GM23248 (cell line): ENCODE results near the gene FSCN2.

Experiments
- EZH2 ChIP-seq: fragments of 200-600 bp; sonication (generic); IDR thresholded peaks from 2 replicates; pipeline ENCODE4 v1.6.1; 2018; ENCODE audit warnings: antibody characterized with exemption, mild to moderate bottlenecking; ENCODE audit not compliant: insufficient read depth, poor library complexity, severe bottlenecking
- EZH2phosphoT487 ChIP-seq: fragments of 200-600 bp; sonication (generic); IDR thresholded peaks from 2 replicates; pipeline ENCODE4 v1.6.1; 2018; ENCODE audit warnings: antibody characterized with exemption, moderate library complexity, mild to moderate bottlenecking, low read depth; ENCODE audit not compliant: insufficient read depth

DNA sequence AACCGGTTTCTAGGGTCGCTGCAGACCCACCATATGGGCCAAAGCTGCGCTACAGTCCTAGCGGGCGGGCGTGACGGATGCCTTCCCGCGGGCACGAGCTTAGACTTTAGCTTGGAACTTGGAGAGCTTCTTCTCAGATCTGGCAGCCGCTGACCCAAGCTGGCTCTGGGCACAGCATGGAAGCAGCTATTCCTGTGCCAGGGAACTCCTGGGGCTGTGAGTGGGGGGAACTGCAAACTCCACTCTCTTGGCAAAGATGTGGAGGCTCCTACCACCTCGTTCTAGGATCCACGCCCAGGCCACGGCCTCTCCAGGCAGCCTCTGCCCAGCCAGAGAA lies 15.1 kb downstream of the FSCN2 start:
- TF ChIP-seq EZH2 (no peak), EZH2phosphoT487 (no peak)
